Activated CD8-positive, alpha-beta memory T cell treated with anti-CD3 and anti-CD28 coated beads, Interleukin-2, amount 50 U/mL, for 4 hours (primary cell): ENCODE data around the gene AZU1.
"Not testable (repeated sequence)": the region's sequence is repeated elsewhere in the genome, so short reads cannot be mapped to it uniquely, and the experiment has no call there.

Experiments used
- DNase-seq: peaks from one replicate; pipeline ENCODE4 v3.0.0-alpha.2; 2020

The AZU1 gene

DNA sequence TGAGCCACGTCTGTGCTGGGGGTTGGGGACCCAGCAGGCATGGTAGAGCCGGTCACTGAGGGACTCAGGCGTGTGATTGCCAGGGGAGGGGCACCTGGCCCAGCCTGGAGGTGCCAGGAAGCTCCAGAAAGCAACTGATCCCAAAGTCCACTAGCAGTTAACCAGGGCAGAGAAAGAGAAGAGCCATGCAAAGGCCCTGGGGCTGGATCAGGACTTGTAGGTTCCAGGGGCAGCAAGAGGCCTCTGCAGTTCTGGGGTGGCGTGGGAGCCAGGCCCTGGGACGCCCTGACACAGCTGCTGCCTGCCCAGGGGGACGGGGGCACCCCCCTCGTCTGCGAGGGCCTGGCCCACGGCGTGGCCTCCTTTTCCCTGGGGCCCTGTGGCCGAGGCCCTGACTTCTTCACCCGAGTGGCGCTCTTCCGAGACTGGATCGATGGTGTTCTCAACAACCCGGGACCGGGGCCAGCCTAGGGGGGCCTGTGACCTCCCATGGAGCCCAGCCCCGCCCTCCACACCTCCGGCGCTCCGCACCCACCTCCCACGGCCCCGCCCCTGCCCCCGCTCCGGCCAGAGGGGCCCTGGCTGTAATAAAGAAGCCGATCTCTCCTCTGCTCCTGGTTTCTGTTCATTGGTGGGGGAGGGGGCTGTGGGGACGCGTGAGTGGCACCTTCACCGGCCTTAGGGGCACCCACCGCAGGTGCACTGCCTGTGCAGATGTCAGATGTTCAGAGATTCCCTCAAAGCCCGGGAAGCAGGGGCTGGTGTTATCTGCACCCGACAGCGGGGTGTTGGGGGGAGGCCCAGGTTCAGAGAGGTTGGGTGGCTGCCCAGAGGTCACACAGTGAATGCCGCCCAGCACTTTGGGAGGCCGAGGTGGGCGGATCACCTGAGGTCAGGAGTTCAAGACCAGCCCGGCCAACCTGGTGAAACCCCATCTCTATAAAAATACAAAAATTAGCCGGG is 4.1 kb downstream of the AZU1 start:
- no peak for DNase-seq

DNA sequence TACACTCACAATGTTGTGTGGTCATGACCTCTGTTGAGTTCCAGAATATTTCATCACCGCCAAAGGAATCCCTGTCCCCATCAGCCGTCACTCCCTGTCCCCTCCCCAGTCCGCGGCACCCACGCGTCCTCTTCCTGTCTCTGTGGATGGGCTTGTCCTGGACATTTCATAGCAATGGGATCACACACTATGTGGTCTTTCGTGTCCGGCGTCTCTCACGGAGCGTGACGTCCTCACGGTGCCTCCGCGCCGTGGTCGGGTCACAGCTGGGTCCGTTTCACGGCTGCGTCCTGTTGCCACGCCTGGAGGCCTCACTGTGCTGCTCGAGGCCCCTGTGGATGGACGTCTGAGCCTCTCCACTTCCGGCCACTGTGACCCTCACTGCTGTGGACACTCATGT is 6.6 kb downstream of the AZU1 start:
- no peak for DNase-seq

DNA sequence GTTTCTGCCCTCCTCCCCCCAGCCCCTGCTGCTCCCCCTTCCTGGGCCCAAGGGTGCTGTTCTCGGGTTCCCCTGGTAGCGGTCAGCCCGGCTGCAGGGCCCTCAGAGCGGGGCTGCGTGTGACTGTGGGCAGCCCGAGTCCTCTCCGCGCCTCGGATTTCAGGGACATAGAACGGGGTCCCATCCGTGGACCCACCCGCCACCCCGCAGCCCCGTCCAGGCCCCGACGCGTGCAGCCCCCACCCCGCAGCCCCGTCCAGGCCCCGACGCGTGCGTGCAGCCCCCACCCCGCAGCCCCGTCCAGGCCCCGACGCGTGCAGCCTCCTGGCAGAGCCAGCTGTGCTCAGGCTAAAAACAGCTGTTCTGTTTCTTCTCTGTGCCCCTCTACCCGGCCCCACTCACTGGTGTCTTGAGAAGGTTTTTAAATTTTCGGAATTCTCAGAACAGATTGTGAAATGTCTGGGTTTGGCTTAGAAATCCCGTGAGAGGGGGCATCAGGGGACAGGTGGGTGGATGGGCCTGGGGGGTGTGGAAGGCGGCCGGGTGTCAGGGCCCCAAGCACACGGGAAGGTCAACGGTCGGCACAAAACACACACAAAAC is 7.7 kb downstream of the AZU1 start:
- DNase-seq = no peak

DNA sequence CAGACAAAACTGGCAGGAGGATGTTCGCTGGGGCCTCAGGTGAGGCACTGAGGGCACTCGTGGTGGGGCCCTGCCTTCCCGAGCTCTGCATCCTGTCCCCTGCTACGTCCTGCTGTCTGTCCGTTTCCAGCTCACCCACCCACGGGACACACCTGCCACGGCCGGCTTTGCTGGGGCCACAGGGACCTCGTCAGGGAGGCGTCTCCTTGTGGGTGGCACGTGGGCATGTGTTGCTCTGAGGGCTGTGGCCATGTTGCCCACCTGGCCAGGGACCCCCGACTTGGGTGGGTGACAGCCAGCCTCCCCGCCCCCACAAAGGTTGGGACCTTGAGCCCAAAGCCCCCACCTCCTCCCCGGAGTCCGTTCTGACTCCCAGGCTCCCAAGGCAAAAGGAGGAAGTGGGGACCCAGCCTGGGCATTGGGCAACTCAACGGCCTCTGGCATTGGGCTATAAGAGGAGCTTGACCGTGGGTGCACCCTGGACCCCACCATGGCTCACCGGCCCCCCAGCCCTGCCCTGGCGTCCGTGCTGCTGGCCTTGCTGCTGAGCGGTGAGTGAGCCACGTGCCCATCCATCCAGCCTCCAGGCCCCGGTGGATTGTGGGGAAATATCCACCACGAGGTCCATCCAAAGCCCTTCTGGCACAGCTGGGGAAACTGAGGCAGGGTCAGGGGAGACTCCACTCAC is 13.0 kb downstream of the AZU1 start, which contains the start of gene PRTN3:
Gene PRTN3 (plus strand): TSS at position 481 of the 688 bp plus-strand sequence. CDS start 10 bp downstream, at position 491.
- no peak for DNase-seq

DNA sequence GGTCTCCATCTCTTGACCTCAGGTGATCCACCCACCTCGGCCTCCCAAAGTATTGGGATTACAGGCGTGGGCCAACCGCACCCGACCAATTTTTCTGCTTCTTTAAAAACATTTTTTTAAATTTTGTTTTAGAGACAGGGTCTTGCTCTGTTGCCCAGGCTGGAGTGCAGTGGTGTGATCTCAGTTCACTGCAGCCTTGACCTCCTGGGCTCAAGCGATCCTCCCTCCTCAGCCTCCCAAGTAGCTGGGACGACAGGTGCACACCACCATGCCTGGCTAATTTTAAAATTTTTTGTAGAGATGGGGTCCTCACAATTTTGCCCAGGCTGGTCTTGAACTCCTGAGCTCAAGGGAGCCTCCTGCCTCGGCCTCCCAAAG is 15.2 kb downstream of the AZU1 start:
- DNase-seq = not testable (repeated sequence)

DNA sequence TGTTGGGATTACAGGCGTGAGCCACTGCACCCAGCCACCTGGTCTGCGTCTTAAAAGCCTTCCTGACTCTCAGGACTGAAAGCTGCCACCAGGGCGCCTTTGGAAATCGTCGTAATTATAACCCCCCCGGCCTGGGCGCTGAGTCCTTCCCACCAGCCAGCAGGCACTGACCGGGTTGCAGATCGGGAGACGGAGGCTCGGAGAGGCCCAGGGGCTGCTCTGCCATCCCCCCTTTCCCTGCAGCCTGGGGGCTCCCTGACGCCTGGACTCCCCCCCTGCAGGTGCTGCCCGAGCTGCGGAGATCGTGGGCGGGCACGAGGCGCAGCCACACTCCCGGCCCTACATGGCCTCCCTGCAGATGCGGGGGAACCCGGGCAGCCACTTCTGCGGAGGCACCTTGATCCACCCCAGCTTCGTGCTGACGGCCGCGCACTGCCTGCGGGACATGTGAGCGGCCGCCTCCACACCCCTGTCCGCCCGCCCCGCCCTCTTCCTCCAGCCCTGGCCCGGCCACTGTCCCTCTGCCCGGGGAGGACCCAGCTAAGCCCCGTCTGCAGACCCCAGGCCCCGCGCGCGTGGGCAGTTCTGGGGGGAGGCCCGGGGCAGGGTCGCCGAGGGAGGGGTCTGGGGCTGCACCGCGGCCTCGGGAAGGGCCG is 15.7 kb downstream of the AZU1 start:
- DNase-seq = no peak

DNA sequence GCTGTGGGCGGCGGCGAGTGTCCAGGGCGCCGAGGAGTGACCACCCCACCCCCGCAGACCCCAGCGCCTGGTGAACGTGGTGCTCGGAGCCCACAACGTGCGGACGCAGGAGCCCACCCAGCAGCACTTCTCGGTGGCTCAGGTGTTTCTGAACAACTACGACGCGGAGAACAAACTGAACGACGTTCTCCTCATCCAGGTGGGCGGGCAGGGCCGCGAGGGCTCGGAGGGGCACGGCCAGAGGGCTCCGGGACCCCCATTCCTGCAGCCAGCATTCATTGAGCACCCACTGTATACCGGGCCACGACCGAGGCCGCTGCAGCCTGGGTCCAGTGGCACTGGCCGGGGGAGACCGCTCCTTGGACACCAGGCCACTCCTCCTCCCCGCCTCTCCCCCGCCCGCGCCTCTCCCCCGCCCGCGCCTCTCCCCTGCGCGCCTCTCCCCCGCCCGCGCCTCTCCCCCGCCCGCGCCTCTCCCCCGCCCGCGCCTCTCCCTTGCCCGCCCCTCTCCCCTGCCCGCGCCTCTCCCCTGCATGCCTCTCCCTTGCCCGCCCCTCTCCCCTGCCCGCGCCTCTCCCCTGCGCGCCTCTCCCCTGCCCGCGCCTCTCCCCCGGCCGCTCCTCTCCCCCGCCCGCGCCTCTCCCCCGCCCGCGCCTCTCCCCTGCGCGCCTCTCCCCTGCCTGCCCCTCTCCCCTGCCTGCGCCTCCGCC is 16.4 kb downstream of the AZU1 start:
- no peak for DNase-seq

DNA sequence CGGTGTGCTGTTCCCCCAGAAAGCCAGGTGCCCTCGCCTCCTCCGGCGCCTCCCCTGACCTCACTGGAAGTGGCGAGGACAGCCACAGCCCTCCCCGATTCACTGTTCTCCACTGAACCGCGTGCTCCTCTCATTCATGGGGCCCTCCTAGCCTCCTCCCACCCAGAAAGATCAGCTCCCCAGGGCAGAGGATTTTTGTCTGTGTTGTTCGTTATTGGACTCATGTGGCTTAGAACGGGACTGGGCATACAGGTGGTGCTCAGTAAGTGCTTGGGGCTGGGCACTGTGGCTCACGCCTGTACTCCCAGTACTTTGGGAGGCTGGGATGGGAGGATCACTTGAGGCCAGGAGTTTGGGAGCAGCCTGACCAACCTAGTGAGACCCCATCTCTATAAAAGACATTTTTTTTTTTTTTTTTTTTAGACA is 16.9 kb downstream of the AZU1 start:
- no peak for DNase-seq

DNA sequence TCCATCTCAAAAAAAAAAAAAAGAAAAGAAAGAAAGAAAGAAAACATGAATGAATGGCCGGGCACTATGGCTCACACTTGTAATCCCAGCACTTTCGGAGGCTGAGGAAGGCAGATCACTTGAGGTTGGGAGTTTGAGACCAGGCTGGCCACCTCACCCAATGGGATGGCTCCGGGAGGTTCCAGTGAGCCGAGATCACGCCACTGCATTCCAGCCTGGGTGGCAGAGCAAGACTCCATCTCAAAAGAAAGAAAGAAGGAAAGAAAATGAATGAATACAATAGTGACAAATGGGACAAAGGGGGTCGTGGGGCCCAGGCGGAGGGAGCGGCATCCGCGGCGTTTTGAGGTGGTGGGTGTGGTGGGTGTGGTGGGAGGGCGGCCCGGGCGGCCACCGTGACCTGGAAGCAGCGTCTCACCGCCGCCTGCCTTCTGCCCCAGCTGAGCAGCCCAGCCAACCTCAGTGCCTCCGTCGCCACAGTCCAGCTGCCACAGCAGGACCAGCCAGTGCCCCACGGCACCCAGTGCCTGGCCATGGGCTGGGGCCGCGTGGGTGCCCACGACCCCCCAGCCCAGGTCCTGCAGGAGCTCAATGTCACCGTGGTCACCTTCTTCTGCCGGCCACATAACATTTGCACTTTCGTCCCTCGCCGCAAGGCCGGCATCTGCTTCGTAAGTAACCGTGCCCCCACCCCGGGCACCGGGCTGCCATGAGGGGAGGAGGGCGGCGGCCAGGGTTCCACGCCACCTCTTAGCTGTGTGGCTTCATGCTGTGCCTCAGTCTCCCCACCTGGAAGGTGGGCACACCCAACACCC is 18.3 kb downstream of the AZU1 start:
- no peak for DNase-seq

DNA sequence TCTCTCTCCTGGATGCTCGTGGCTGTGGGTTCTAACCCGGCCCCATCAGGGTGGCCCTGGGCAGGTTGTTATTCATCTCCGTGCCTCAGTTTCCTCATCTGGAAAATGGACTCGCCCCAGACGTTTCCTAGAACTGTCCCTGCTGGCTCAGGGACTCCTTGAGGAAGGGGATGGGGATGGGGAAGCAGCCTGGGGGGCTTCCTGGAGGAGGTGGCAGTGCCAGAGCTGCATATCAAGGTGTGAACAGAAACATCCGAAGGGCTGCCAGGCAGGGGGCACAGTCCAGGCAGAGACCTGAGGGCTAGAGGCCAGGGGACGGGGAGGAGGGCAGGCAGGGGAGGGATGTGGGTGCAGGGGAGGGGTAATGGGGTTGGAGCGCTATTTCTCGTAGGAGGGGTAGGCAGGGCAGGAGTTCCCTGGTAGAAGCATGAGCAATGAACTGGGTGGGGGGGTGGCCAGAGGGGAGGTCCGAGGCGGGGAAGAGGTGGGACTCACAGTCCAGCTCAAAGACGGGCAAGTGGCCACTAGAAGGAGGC is 20.8 kb downstream of the AZU1 start:
- DNase-seq = no peak

DNA sequence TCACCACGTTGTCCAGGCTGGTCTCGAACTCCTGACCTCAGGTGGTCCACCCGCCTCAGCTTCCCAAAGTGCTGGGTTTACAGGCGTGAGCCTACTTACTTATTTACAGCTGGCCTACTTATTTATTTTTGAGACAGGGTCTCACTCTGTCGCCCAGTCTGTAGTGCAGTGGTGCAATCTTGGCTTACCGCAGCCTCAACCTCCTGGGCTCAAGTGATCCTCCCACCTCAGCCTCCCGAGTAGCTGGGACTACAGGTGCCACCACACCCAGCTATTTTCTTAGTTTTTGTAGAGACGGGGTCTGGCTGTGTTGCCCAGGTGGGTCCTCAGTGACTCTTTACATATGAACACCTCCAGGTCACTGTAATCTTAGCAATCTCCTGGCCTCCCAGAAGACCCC is 21.6 kb downstream of the AZU1 start:
- DNase-seq = not testable (repeated sequence)

DNA sequence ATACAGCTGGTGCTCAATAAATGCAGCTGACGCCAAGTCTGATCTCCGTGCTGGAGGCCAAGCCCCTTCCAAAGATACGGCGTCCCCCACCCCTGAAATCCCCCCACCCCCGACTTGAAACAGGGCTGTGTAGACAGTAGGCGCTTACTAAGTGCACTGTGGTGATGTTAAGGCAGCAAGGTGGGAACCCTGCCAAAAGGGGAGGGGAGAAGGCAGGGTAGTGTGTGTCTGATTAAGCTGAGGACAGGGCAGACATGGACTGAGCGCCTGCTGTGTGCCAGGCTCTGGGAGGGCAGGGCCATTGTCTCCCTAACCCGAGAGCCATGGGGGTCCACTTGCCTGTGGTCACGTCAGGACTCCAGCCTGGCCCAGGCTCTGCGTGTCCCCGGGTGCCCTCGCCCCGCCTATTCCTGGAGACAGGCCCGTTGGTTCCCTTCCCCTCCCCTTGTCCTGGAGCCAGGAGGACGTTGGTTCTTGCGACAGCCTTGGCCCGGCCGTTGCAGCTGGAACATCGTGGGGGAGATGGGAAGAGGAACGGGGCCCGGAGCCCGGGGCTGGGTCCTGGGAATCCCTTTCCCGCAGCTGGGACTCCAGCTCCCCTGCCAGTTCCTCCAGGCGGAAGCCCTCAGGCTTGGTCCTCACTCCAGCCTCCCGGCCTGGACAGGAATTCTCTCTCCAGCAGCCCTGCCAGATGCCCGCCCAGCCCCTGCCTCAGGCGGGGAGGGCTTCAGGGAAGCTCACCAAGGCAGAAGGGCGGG is 22.8 kb downstream of the AZU1 start:
- DNase-seq = no peak

DNA sequence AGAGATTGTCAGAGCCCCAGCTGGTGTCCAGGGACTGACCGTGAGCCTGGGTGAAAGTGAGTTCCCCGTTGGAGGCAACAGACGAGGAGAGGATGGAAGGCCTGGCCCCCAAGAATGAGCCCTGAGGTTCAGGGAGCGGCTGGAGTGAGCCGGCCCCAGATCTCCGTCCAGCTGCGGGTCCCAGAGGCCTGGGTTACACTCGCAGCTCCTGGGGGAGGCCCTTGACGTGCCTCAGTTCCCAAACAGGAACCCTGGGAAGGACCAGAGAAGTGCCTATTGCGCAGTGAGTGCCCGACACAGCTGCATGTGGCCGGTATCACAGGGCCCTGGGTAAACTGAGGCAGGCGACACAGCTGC is 23.3 kb downstream of the AZU1 start:
- no peak for DNase-seq

DNA sequence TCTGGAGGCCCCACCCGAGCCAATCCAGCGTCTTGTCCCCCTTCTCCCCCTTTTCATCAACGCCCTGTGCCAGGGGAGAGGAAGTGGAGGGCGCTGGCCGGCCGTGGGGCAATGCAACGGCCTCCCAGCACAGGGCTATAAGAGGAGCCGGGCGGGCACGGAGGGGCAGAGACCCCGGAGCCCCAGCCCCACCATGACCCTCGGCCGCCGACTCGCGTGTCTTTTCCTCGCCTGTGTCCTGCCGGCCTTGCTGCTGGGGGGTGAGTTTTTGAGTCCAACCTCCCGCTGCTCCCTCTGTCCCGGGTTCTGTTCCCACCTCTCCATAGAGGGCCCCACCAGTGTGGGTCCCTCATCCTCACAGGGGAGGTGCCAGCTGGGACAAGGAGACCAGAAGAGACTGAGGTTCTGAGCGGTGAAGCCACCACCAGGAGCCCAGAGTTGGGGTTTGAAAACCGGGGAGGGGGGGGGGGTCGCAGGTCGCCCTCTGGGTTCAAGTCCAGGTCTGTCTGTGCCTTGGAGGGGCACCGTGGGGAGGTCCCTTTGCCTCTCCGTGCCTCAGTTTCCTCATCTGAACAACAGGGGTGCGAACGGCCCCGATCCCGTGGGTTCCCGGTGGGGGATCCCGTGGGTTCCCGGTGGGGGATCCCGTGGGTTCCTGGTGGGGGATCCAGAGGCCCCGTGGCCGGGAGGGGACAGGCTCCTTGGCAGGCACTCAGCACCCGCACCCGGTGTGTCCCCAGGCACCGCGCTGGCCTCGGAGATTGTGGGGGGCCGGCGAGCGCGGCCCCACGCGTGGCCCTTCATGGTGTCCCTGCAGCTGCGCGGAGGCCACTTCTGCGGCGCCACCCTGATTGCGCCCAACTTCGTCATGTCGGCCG is 24.7 kb downstream of the AZU1 start, which contains the start of gene ELANE:
Gene ELANE (plus strand): TSS at position 168 of the 878 bp plus-strand sequence. CDS start 26 bp downstream, at position 194.
- no peak for DNase-seq

DNA sequence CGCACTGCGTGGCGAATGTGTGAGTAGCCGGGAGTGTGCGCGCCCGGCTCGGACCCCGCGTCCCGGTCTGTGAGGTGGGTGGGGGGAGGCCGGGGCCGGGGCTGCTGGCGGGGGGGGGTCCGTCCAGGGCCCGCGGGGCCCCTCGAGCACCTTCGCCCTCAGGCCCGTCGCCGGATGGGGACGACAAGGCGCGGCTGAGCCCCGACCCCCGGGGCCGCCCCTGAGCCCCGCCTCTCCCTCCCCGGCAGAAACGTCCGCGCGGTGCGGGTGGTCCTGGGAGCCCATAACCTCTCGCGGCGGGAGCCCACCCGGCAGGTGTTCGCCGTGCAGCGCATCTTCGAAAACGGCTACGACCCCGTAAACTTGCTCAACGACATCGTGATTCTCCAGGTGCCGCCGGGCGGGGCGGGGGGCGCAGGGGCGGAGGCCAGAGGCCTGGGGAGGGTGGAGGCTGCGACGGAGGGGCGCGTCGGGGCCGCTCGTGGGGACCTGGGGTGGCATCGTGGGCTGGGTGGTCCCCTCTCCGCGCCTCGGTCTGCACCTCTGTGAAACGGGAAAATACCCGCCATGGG is 25.5 kb downstream of the AZU1 start:
- no peak for DNase-seq

DNA sequence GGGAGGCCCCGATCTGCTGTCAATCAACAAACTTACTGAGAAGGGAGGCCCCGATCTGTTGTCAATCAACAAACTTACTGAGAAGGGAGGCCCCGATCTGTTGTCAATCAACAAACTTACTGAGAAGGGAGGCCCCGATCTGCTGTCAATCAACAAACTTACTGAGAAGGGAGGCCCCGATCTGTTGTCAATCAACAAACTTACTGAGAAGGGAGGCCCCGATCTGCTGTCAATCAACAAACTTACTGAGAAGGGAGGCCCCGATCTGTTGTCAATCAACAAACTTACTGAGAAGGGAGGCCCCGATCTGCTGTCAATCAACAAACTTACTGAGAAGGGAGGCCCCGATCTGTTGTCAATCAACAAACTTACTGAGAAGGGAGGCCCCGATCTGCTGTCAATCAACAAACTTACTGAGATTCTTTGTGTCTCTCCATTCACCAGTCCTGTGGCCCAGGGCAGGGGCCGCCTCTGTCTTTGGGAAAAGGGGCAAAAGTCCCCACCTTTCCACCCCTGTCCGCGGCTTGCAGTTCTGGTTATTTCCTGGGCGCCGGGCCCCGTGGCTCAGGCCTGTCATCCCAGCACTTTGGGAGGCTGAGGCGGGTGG is 26.1 kb downstream of the AZU1 start:
- not testable (repeated sequence) for DNase-seq

DNA sequence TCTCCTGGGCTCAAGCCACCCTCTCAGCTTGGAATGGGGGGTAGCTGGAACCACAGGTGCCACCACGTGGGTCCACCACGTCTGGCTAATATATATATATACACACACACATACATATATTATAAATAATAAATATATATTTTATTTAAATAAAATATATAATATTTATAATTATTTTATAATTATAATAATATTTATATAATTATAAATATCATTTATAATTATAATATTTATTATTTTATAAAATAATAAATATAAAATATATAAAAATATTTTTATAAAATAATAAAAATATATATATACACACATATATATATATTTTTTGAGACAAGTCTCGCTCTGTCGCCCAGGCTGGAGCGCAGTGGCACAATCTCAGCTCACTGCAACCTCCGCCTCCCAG is 26.9 kb downstream of the AZU1 start:
- no peak for DNase-seq

DNA sequence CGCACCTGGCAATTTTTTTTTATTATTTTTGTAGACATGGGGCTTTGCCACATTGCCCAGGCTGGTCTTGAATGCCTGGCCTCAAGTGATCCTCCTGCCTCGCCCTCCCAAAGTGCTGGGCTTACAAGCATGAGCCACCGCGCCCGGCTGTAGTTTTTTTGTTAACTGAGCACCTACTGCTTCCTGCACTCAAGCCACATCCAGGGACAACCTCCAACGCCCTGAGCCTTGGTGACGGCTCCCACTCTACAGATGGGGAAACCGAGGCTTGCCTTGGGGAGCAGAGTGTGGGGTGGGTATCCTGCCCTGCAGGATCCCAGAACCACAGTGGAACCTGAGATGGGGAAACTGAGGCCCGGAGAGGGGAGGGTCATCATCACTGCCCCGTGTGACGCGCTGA is 27.5 kb downstream of the AZU1 start:
- no peak for DNase-seq
